ENCODE data around the gene PLEKHM1.

Gene PLEKHM1

DNA sequence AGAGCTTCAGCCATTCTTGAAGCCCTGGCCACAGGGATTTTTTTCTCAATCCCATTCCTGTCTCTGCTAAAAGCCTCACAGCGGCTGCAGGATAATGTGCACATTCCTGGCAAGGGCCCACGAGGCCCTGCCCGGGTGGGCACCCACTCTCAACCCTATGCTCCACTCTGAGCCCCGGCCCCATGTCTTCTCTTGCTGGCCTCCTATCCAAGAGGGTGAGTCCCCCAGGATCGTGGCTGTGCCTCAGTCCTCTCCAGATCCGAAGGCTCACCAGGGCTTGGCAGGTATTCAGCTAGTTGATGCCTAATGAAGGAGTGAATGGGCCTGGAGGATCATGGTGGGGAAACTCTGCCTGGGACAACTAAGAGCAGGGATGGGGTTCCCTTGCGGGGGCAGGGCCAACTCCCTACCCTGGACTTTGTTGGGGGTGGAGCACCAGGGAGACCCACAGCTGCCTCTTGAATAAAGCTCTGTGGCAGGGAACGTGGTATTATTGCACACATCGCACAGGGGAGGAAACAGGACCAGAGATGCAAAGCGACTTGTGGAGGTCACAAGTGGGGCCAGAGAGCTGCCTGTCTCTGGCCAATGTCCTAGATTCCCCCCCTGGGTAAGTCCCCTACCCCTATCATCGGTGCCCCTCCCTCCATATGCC lies 63.2 kb downstream of the PLEKHM1 start:
- DNase-seq (ENCODE audit: low read depth) = no peak

DNA sequence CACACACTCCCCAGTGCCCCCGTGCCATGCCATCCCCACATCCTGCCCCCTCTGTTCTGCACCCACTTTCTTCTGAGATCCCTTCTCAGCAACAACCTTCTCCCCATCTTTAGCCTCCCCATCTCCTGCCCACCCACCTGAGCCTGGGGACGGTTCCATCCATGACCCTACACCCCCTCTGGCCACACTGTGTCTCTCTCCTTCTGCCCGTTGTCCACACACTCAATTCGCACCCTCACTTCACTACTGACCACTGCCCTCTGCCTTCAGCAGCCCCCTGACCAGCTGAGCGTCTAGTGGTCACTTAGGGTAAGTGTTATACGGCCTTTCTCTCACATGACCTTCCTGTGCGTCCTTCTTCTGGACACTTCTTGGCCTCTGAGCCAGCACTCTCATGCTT lies 64.0 kb downstream of the PLEKHM1 start:
- no peak for DNase-seq (ENCODE audit: low read depth)

DNA sequence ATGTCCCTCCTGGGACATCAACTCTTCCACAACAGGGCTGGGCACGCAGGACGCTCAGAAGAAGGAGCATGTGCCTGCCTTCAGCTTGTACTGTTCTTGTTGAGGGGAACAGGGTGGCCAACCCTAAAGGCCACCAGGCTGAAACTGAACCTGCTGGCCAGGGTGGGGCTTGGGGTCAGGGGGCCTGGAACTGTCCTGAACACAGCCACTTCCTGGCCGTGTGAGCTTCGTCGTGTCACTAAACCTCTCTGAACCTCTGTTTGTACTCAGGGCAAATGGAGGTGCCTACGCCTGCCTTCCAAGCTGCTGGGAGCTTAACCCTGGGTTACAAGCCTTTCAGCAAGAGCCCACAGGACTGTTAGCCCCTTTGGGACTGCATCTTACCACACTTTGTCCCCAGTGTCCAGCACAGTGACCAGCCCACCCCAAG lies 64.5 kb downstream of the PLEKHM1 start:
- DNase-seq (ENCODE audit: low read depth) = no peak

DNA sequence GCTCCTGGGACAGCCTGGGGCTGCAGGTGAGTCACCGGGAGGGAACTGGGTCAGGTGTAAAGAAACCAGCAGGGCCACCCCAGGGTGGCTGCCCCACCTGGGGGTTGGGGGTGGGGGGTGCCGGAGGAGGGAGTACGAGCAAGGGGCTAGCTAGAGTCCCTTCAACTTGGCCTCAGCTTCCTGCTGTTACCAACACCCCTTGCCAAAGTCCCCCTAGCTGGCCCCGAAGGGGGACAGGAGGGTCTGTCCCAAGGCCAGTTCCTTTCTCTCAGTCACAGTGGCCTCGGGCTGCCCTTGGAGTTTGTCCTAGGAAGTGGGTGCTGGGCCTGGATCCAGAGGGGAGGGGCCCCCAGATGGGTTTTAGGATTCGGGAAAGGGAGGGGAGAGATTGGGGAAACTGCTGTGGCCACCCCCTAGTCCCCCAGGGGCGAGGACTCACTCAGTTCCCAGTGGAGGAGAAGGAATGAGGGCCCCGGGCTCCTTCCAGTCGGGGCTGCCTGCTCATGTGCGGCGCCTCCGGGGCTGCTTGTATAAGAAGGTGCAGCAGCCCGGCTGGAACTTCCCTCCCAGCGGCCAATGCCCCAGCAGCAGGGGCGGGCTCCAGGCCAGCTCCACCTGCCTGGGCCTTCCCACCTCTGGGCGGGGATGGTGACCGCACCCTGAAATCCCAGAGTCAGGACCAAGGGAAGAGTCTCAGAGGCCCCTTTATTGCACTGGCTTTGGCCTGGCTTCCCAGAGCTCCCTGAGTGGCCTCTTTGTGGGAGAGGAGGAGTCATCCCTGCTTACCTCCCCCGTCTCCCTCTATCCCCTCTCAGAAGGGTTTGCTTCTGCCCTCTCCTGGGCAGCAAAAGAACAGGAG lies 65.2 kb downstream of the PLEKHM1 start:
- DNase-seq (ENCODE audit: low read depth) = no peak

DNA sequence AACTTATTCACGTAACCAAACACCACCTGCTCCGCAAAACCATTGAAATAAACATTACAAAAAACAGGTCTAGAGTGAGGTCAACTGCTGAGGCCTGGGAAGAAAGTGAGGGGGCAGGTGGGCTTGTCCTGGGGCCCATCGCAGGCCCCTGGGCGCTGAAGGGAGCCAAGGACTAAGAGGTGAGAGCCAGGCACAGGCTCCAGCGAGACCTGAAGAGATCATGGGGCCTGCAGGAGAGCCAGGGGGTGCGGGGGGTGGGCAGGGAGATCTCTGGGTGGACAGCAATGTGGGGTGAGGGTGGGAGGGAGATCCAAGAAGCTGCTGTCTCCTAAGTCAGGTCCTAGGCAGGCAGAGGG lies 65.8 kb downstream of the PLEKHM1 start:
- no peak for DNase-seq (ENCODE audit: low read depth)

DNA sequence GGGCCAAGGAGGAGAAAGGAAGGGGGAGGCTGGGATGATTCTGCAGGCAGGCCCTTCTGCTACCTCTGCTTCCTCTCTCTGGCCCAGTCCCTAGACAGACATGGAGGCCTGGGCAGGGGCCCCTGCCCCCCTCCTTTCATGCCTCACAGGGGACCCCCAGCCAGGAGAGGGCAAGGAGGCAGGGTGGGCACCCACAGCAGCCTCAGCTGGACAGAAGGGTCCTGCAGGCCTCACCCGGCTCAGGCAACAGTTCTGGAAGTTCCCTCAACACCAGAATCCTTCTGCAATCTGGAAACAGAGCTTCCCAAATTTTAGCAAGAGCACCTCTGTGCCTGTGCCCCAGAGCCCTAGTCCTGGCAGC lies 66.6 kb downstream of the PLEKHM1 start:
- DNase-seq (ENCODE audit: low read depth) = no peak

DNA sequence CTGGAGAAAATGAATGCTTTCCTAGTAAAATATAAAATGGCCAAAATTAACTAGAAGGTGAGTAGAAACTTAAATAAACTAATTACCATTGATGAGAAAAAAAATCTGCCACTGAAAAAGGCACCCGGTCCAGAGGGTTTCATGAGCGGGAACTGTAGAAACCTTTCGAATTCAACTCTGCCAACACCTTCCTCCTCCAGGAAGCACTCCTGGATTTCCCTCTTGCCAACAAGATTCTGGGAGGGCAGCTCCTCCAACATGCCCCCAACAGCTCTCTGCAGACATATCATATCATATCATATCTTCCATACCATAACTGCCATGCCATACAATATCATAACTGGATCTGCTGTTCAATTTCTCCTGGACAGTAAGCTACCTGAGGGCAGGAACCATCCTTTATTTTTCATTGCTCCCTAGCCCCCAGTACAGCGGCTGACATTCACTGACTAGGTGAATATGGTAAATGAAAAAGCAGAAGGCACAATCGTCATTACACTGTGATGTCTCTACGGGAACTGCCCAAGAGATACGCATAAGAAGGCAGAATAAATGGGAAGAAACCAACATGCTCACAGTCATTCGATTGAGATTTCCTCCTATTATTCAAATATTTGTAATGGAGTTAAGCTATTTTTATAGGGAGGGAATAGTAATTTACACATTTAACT lies 67.1 kb downstream of the PLEKHM1 start:
- no peak for DNase-seq (ENCODE audit: low read depth)

DNA sequence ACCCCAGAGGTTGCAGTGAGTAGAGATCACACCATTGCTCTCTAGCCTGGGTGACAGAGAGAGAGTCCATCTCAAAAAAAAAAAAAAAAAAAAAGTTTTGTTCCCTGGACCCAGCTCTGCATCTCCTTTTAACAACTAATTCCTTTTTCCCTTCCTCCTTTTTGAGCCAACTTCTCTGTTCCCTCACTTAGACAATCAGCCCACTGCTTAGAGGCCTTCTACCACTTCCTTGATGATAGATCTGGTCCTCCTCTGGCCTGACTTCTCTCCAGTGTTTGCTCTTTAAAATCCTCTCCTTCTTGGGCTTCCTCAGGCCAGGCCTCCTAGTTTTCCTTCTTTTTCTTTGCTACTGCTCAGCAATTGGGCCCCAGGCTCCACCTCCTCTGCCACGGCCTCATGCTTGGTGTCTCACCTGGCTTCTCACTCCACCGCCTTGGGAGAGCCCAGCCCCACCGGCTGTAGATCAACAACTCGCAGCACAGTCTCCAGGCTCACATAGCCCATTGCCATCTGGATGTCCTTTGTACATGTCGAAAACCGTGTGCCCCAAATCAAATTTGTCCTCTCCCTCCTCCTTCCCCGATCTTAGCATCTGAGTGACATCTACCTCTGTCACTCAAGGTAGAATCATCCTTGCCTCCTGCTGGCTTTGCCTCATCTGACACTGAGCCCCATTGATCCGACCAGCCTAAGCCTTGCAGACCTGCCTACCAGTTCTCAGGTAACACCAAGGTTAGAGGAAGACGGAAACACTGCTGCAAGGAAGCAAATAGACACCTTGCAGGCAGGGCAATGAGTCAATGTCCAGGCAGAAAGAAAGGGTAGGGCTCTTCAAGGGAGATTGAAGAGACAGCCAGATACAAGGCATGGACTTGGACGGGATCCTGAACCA lies 75.3 kb downstream of the PLEKHM1 start:
- no peak for DNase-seq (ENCODE audit: low read depth)

DNA sequence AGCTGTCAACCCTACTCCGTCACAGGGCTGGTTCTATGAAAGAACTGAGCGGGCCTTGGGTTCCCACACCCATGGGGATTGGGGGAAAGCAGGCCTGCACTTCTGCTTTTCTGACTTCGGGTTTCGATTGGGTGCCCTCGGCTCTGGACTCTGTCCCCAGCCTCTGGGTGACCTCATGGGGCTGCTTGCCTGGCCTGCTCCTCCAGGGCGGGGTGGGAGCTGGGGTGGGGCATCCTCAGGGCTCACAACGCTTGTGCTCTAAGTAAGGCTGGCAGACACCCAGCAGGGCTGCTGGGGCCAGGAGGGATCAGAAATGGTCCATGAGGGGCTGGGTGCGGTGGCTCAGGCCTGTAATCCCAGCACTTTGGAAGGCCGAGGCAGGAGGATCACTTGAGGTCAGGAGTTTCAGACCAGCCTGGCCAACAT lies 77.0 kb downstream of the PLEKHM1 start:
- no peak for DNase-seq (ENCODE audit: low read depth)

DNA sequence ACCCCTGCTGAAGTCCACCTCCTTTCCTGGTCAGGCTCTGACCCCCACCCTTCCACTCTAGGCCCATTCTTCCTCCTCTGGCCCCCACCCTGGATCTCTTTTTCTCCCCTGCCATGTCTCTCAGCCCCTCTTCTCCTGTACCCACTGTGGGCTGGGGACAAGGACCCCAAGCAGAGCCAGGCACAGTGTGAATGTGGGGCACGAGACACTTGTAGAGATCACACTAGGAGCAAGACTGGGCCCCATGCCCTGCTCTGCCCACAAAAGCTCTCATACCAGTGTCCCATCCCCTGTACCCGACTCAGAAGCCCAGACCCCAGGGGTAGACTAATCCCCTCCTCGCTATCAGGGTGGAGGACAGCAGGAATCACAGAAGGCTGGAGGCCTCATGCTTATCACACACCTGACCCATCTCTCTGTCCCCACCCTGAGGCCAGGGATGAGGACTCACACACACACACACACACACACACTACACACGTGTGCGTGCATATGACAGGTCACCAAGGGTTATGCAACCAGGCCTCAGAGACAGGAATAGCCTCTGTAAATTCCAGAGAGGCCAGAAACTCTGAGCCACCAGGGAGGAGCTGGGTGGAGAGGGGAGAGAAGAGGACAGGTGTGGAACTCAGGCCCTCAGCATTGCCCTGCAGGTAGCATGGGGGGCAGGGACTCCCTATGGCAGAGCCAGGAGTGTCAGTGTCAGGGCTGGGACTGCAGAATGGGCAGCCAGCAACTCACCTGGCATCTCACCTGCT lies 79.0 kb downstream of the PLEKHM1 start:
- no peak for DNase-seq (ENCODE audit: low read depth)

DNA sequence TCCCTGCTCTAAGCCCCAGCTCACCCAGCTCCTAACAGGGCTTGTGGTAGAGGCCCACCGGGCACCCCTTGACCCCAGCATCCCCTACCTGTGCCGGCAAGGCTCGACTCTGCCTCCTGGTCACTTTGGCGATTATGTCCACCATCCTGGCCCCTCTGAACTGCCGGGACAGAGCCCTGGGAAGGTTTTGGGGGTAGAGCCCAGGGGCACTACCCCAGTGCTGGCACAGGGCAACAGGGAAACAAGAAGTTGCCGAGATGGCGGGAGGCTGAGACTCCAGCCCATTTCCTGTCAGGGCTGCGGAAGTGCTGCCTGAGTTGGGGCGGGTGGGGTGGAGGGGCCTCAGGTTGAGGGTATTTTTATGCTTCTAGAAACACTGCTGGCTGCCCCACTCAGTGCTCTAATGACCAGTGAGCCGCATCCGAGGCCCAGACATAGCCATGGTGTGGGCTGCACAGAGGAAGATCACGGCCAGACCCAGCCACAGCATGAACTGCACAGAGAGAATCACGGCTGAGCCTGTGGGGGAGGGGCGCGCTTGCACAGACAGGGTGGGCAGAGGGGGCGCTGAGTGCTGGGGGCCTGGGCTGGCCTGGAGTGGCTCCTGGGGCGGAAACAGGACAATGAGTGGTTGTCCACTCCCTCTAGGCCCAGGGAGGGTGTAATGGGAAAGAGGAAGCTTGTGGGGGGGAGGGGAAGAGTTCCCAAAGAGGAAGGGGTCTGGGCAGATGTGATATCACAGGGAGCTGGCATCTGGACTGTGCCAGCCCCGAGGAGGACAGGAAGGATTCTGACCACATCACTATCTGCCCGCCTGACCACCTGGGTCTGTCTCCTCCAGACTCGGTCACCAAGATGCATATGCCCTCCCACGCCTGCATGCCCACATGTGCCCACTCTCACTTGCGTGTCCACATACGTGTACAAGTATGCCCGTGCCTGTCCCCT lies 80.1 kb downstream of the PLEKHM1 start:
- peak; percentile 41 for DNase-seq (ENCODE audit: low read depth)

DNA sequence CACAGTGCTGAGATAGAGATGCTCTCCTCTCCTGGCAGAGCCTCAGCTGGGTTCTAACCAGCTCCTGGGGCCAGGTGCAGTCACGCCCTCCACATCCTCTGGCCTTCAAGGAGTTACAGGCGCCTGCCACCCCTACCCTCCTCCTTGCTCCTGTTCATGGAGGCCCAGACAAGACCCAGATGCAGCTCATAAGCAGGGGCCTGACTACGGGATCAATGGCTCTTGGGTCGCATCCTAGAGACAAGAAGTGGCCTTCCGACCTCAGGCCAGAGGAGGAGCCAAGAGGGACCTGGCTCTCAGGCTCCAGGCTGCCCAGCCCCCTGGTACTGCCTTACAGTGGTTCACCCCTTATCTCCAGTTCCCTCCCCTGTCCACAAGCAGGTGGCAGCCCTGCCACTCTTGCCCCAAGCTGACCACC lies 80.9 kb downstream of the PLEKHM1 start:
- no peak for DNase-seq (ENCODE audit: low read depth)

DNA sequence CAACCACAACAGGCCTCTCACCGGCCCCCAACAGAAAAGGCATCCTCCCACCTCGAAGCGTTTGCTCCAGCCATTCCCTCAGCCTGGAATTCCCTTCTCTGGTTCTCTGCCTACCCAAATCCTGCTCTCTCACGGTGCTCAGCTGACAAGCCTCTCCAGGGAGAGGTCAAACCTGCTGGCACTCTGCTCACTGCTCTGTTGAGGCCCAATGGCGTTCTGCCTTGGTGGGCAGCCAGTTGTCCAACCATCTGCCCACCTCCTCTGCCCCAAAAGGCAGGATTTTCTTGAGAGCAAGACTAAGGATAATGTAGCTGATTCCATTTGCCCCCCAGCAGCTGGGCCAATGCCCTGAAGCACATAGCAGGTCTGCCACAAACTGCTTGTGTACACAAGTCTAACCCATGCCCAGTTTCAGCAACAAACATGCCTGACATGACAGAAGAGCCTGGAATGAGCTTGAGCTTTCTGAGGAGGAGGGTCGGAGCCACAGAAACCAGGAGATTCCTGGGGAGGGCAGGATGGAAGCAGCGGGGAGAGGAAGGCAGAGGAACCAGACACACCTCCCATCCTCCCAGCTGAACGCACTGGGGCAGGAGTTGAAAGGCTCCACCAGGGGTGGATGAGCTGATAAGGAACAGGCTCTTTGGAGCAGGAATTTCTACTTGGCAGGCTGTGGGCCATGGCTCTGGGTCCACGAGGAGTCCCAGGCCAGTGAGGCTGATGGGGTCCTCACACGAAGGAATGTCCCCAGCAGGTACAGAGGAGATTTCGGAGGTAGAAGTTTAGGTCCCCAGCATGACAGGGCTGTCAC lies 81.7 kb downstream of the PLEKHM1 start:
- no peak for DNase-seq (ENCODE audit: low read depth)

DNA sequence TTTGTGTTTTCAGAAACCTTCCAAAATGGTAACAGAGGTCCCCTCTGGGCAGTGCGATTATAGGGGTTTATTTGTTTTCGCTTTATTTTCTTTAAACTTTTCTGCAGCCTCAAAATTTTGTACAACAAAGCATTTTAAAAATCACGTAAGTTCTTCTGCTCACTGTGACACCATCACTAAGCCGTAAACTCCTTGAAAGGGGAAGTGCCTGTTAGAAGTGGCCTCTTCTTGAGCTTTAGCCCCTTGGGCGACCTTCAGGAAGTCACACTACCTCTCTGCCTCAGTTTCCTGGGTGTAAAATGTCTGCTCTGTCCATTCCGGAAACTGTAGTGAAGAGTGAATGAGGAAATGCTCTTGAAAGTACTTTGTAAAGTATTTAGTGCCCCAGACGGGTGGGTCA lies 84.4 kb downstream of the PLEKHM1 start:
- DNase-seq (ENCODE audit: low read depth) = no peak

DNA sequence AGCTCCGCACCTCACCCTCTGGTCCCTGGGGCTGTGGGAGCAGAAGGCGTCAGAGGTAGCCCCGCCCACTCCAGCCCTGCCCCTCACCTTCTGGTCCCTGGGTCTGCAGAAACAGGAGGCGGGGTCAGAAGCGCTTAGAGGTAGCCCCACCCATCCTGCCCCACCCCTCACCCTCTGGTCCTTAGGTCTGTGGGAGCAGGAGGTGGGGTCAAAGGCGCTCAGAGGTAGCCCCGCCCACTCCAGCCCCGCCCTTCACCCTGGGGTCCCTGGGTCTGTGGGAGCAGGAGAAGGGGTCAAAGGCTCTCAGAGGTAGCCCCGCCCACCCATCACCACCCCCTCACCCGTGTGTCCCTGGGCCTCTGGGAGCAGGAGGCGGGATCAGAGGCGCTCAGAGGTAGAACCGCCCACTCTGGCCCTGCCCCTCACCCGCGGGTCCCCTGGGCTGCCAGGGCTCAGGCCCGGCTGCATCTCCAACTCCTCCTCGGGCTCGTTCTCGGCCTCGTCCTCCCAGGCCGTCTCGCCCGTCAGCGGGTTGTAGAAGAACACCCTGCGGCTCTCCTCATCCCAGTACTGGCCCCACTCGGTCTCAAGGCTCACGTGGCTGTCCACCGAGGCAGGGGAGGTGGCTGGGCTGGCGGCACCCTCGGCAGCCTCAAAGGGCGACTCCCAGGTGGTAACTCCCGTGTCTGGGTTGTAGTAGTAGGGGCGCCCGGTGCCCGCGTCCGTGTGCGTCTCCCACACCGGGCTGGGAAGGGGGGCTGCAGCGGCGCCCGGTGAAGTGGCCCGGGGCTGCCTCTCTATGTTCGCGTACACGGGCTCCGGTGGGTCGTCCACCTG lies 85.1 kb downstream of the PLEKHM1 start:
- no peak for DNase-seq (ENCODE audit: low read depth)

DNA sequence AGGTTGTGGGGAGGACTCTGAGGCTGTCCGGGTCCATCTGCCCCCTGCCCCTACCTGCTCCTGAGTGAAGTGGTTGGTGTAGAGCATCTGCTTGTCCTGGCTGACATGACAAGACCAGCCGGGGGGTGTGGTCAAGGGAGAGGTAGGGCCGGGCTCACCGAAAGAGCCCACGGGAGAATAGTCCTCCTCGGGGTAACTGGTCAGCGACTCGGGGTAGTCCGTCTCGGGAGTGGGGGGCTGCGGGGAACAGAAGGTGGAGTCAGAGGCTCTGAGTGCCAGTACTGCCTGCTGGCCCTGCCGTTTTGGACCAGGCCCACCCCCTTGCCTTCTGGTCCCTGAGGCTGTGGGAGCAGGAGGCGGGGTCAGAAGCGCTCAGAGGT lies 85.7 kb downstream of the PLEKHM1 start:
- no peak for DNase-seq (ENCODE audit: low read depth)

DNA sequence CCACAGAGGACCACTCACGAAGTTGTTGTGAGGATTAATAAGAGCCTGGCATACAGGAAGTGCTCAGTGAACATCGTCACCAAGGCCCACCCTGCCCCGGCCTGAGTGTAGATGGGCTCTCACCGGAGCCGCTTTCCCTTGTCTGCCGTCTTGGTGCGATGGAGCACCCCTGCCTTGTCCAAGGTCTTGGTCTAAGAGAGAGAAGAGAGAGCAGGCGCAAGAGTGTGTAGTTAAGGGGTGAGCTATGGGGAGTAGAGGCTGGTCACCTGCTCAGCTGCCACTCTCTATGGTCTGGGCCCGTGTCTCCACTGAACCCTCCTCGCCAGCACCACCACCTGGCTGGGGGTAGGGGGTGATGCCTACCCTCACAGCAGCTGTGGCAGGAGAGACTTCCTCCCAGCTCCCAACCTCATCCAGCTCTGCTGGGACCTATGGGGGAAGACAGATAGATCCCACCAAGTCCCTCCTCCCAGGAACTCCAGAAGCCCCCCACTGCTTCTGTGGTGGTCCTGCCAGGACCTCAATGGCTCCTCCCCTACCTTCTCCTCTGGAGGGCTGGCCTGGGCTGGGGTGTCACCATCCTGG lies 86.5 kb downstream of the PLEKHM1 start:
- no peak for DNase-seq (ENCODE audit: low read depth)

DNA sequence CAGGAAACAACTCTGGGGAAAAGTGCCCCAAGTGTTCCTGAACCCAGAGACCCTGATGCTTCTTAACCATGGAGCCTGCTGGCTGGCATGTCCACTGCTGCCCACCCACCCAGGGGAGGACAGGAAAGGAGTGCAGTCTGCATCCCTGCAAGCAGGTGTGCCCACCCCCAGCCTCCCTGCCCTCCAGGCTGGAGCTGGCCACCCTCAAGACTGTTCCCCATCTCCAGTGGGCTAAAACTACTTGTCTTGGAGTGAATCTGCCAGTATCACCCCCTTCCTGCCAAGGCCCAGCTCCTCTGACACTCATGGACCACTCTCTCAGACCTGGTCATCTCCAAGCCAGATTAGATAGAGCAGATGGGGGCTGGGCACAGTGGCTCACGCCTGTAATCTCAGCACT lies 87.6 kb downstream of the PLEKHM1 start:
- DNase-seq (ENCODE audit: low read depth) = no peak
